ENCODE measurements around the gene CPNE9. TPM values are rescaled to one million over a fixed set of nuclear protein-coding genes. Genes with fewer than 3 reads are reported as not detected.

CPNE9 gene
- total RNA-seq, 1 experiment from 2014 or later = 3.5 TPM

- no peaks in the 10 kb centered on the region for H3K23me2 ChIP-seq (ENCODE audit: insufficient read length, low read depth, low read length, poor library complexity, severe bottlenecking)
- H3K27me3 Mint-ChIP-seq (ENCODE audit: low read depth) = peaks cover 5% of the 10 kb centered on the region
- no peaks in the 10 kb centered on the region for H3K4me1 ChIP-seq (ENCODE audit: insufficient read depth, low read length)
Observed at GRCh38 chr3:9757427-9757826, 53.8 kb downstream of the CPNE9 start.

More at GRCh38 chr3:9757427-9757826, 53.8 kb downstream of the CPNE9 start:
- H3K36me3 Mint-ChIP-seq (ENCODE audit: insufficient read depth in 1 of 3, low read depth in 3 of 3) = peaks cover 26 to 77% (median 64%) of the 10 kb centered on the region in 3 experiments
- Histone ChIP-seq H2BK120ac (ENCODE audit: low read depth, low read length, poor library complexity, severe bottlenecking) (no peak overlapping the region), H4K91ac (ENCODE audit: insufficient read length, low read depth, low read length) (no peak overlapping the region), H2BK12ac (ENCODE audit: insufficient read length, low read depth, low read length) (no peak overlapping the region), H3K56ac (ENCODE audit: insufficient read length, low read depth, low read length) (no peak overlapping the region), H3K79me2 (ENCODE audit: insufficient read depth, low read length) (no peaks in the 10 kb centered on the region), H3K4me2 (ENCODE audit: insufficient read depth, insufficient read length, low read length) (no peak overlapping the region), H4K8ac (replicated peaks; ENCODE audit: insufficient read length, low read depth, low read length) (no peak overlapping the region), H2BK5ac (ENCODE audit: insufficient read length, low read length) (no peak overlapping the region), H4K5ac (ENCODE audit: insufficient read length, low read depth, low read length) (no peak overlapping the region), H3K79me1 (ENCODE audit: insufficient read depth, low read depth, low read length, poor library complexity, severe bottlenecking) (no peaks in the 10 kb centered on the region), H2BK15ac (ENCODE audit: low read depth, low read length) (no peak overlapping the region), H2BK20ac (ENCODE audit: low read depth, low read length, poor library complexity, severe bottlenecking) (no peak overlapping the region), H3T11ph (ENCODE audit: low read length) (no peak overlapping the region), H3K14ac (ENCODE audit: insufficient read depth, low read length) (no peak overlapping the region), H3K9ac (ENCODE audit: extremely low read depth, insufficient read length, low read length) (no peak overlapping the region), H3K23ac (ENCODE audit: insufficient read length, low read depth, low read length) (no peak overlapping the region), H2AFZ (ENCODE audit: low read length) (no peak overlapping the region), H2AK5ac (ENCODE audit: insufficient read length, low read length) (no peak overlapping the region), H3K18ac (ENCODE audit: insufficient read length, low read depth, low read length) (no peak overlapping the region), H4K20me1 (ENCODE audit: control insufficient read depth, insufficient read depth, insufficient read length) (no peaks in the 10 kb centered on the region), H3K27me3 (ENCODE audit: insufficient read depth, low read length) (no peaks in the 10 kb centered on the region), H3K4ac (ENCODE audit: low read depth, low read length) (no peak overlapping the region), H3K9me3 (ENCODE audit: control insufficient read depth, low read depth, low read length) (no peaks in the 10 kb centered on the region), H3K27ac (ENCODE audit: insufficient read length, low read depth, low read length) (no peak overlapping the region)
- no peak for TF ChIP-seq CTCF (conservative IDR thresholded peaks at IDR 0.05)
- WGBS (ENCODE audit: extremely low coverage, insufficient read length, low lambda C conversion rate) = no CpG with 5 or more reads among the region's 13 CpGs
- no peak for DNase-seq
- no peak overlapping the region for H3K27ac Mint-ChIP-seq
- no peaks in the 10 kb centered on the region for H3K9me3 Mint-ChIP-seq
- no peaks in the 10 kb centered on the region for H3K4me1 Mint-ChIP-seq
- no peak overlapping the region; a peak in 1 of 5 replicates for H3K4me3 Mint-ChIP-seq

Measured in H9 (cell line).